GM10248 (cell line): ENCODE data around the gene SAMD8.
"Not testable (repeated sequence)": the region's sequence is repeated elsewhere in the genome, so short reads cannot be mapped to it uniquely, and the experiment has no call there.

Experiments
- CTCF ChIA-PET: fragments of 300-600 bp; sonication (Branson Sonifier 250); formaldehyde crosslinking; extraction: SDS; loops from one replicate; lab custom pipeline; 2021; ENCODE audit warnings: antibody characterized with exemption; lab: Yijun Ruan, JAX
- POLR2A ChIA-PET: fragments of 350-650 bp; sonication (Branson Sonifier 250); formaldehyde crosslinking; extraction: SDS; loops from one replicate; lab custom pipeline; 2020; ENCODE audit warnings: antibody characterized with exemption; lab: Yijun Ruan, JAX
- DNase-seq: peaks from one replicate; pipeline ENCODE4 v3.0.0; 2012; ENCODE audit errors: extremely low spot score
- CTCF ChIP-seq: IDR thresholded peaks from 2 replicates; pipeline ENCODE4 v1.5.1; 2012; ENCODE audit warnings: mild to moderate bottlenecking, low read depth; ENCODE audit errors: extremely low read depth, missing control alignments, control extremely low read depth

Gene SAMD8

GRCh38 chr10:75209921-75210281 lies 98.4 kb downstream of the SAMD8 start:
- CTCF ChIA-PET, result interaction anchor here (1.0 to 4.2 kb wide), 6 partner anchors 11 to 26 kb away, joined by 3 to 30 read pairs (median 14); partner anchors contain the start of gene COMTD1
- POLR2A ChIA-PET, result interaction anchor here (0.5 to 2.0 kb wide), 3 partner anchors 22 to 971 kb away, joined by 3 to 7 read pairs (median 4); no protein-coding TSS in a partner anchor
- DNase-seq, result peak; percentile 75
- no peak for TF ChIP-seq CTCF

DNA sequence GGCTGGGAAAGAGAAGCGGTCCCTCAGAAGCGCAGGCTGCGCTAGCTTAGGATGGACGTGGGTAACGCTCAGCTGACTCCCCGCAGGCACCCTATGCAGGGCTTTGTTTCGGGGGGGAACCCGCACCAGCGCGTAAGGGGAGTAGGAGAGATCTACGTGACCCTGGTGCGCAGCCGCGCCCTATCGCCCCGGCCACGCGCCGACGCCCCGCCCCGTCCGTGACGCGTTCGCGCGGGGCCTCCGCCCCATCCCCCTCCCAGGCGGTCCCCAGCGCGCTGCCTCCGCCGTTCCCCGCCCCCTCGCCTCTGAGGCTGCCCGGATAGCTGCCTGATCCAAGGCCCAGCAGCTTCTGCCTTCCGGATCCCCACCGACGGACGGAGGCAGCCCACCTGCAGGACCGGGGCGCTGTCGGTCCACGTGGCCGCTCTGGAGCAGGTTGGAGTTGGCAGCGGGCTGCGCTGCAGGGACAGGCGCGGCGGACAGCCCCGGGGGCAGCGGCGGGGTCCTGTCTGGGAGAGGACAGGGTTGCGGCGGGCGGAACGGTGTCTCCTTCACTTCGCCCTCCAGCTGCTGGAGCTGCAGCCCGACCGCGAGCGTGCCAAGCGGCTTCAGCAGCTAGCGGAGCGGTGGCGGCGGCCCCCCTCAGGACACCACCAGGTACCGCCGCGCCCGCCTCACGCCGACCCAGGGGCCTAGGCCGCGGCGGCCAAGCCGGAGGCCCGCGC lies 99.0 kb downstream of the SAMD8 start, which contains the start of gene VDAC2:
VDAC2 (plus strand) TSS at position 515 of the 725 bp plus-strand sequence. CDS start 363 bp downstream, outside the sequence.
- TF ChIP-seq CTCF, result no peak
- CTCF ChIA-PET, result interaction anchor here (1.0 to 4.2 kb wide), 6 partner anchors 12 to 26 kb away, joined by 3 to 30 read pairs (median 14); partner anchors contain the start of gene COMTD1
- DNase-seq, result peak; percentile 97
- POLR2A ChIA-PET, result interaction anchor here (0.6 to 2.0 kb wide), 4 partner anchors 13 to 24 kb away, joined by 3 to 8 read pairs (median 7); no protein-coding TSS in a partner anchor

DNA sequence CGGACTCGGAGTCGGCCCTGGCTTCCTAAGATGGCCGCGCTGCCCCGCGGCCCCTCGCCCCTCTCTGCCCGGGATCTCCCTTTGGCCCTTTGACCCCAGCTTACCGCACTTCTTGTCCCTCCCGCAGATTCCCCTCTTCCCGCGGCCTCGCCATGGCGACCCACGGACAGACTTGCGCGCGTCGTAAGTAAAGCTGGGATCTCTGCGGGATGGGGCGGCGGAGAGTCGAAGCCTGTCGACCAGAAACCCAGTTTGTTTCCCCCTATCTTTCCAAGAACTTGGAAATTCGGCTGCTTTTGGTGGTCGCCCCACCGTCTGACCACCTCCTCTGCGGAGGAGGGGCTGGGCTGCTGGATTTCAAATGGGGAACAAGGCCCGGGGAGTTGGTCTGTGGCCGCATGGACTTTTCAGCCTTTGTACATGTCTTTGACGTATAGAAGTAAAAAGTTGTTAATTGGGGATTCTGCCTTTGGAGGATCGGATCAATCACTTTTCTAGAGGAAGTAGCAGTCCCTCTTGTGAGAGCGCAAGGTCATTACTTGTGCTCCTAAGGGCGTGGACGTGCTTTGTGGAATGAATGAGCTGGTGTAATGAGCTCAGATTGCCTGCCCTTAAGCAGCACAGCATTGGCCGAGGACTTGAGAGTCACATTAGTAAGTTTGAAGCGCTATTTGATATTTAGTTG lies 99.7 kb downstream of the SAMD8 start:
- ChIA-PET CTCF (interaction anchor here (1.1 to 4.2 kb wide), 8 partner anchors 9 to 25 kb away, joined by 3 to 30 read pairs (median 8); partner anchors contain the start of gene COMTD1), POLR2A (interaction anchor here (0.6 to 2.0 kb wide), 5 partner anchors 12 to 25 kb away, joined by 3 to 8 read pairs (median 7); no protein-coding TSS in a partner anchor)
- no peak for TF ChIP-seq CTCF
- no peak for DNase-seq

GRCh38 chr10:75212343-75212742 lies 100.9 kb downstream of the SAMD8 start:
- DNase-seq, result no peak
- POLR2A ChIA-PET, result no interaction called here
- CTCF ChIA-PET, result interaction anchor here (1.1 to 4.2 kb wide), 6 partner anchors 8 to 24 kb away, joined by 3 to 30 read pairs (median 12); partner anchors contain the start of gene COMTD1
- no peak for TF ChIP-seq CTCF

DNA sequence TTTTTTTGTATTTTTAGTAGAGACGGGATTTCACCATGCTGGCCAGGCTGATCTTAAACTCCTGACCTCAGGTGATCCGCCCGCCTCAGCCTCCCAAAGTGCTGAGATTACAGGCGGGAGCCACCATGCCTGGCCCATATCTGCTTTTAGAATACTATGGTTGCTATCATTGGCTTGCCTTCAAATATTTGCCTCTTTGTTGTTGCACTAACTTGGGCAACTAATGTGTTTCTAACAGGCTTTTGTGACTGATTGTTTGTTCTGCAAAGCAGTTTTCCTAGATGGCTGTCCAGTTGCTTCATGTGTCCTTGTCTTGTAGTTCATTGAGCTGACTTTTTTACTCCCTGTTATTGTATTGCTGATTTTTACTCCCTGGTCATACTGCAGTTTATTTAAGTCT lies 108.8 kb downstream of the SAMD8 start:
- POLR2A ChIA-PET, result interaction anchor here (0.6 kb wide), 2 partner anchors 255 to 1073 kb away, joined by 3 to 4 read pairs; no protein-coding TSS in a partner anchor

DNA sequence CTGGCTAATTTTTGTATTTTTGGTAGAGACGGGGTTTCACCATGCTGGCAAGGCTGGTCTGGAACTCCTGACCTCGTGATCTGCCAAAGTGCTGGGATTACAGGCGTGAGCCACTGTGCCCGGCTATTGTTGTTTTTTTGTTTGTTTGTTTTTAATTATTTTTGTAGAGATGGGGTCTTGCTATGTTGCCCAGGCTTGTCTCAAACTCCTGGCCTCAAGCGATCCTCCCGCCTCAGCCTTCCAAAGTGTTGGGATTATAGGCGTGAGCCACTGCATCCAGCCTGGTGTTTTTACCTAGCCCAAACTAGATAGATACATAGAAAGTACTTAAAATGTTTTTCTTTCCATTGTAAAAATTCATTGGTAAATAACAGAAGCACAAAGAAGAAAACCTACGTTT lies 110.0 kb downstream of the SAMD8 start:
- POLR2A ChIA-PET, DNase-seq: not testable (repeated sequence)
- CTCF ChIA-PET, result interaction anchor here (1.1 to 5.9 kb wide), 3 partner anchors 9 to 14 kb away, joined by 5 to 32 read pairs (median 15); partner anchors contain the start of gene COMTD1

More for the DNA sequence above, 108.8 kb downstream of the SAMD8 start:
- CTCF ChIA-PET, result interaction anchor here (0.9 to 1.6 kb wide), 3 partner anchors 8 to 22 kb away, joined by 3 to 5 read pairs (median 4); no protein-coding TSS in a partner anchor
- DNase-seq, result no peak
- TF ChIP-seq CTCF, result no peak
